SK-N-SH treated with all-trans-retinoic acid at 6 μM for 48 hours (cell line): ENCODE data around the gene DEPDC4.
"Not testable (repeated sequence)": the region's sequence is repeated elsewhere in the genome, so short reads cannot be mapped to it uniquely, and the experiment has no call there.

Source experiments
- ATAC-seq: fragments of 200-7000 bp; cut with Tn5 transposase; 3 replicates; pipeline ENCODE4 v1.9.1; 2020; ENCODE audit warnings: mild to moderate bottlenecking, moderate library complexity
- BACH2 ChIP-seq: fragments of 250-450 bp; sonication (Bioruptor Pico); IDR thresholded peaks from 2 replicates; pipeline ENCODE4 v1.9.0; 2021; ENCODE audit warnings: mild to moderate bottlenecking, borderline replicate concordance
- CREB5 ChIP-seq: fragments of 250-450 bp; sonication (Bioruptor Pico); IDR thresholded peaks from 2 replicates; pipeline ENCODE4 v1.5.1; 2020; ENCODE audit warnings: low read depth, mild to moderate bottlenecking, moderate library complexity
- CSDC2 ChIP-seq: fragments of 250-450 bp; sonication (Bioruptor Pico); IDR thresholded peaks from 2 replicates; pipeline ENCODE4 v1.5.0; 2020; ENCODE audit warnings: mild to moderate bottlenecking, moderate library complexity
- GLIS3 ChIP-seq: fragments of 250-450 bp; sonication (Bioruptor Pico); IDR thresholded peaks from 2 replicates; pipeline ENCODE4 v1.5.0; 2020; ENCODE audit warnings: mild to moderate bottlenecking, moderate library complexity
- ISL1 ChIP-seq: fragments of 250-450 bp; sonication (Bioruptor Pico); IDR thresholded peaks from 2 replicates; pipeline ENCODE4 v2.1.2; 2022; ENCODE audit warnings: mild to moderate bottlenecking, moderate library complexity
- OSR1 ChIP-seq: fragments of 250-450 bp; sonication (Bioruptor Pico); IDR thresholded peaks from 2 replicates; pipeline ENCODE4 v1.8.0; 2022; ENCODE audit warnings: moderate library complexity, mild to moderate bottlenecking, inconsistent platforms
- PPARA ChIP-seq: fragments of 250-450 bp; sonication (Bioruptor Pico); IDR thresholded peaks from 2 replicates; pipeline ENCODE4 v1.5.0; 2020; ENCODE audit warnings: mild to moderate bottlenecking, borderline replicate concordance
- RARB ChIP-seq: fragments of 250-450 bp; sonication (Bioruptor Pico); IDR thresholded peaks from 2 replicates; pipeline ENCODE4 v1.8.0; 2021; ENCODE audit warnings: mild to moderate bottlenecking, moderate library complexity
- SNAI2 ChIP-seq: fragments of 250-450 bp; sonication (Bioruptor Pico); IDR thresholded peaks from 2 replicates; pipeline ENCODE4 v1.5.0; 2020; ENCODE audit warnings: mild to moderate bottlenecking, moderate library complexity
- TOX ChIP-seq: fragments of 250-450 bp; sonication (Bioruptor Pico); IDR thresholded peaks from 2 replicates; pipeline ENCODE4 v1.8.0; 2021; ENCODE audit warnings: mild to moderate bottlenecking, moderate library complexity, borderline replicate concordance
- TSHZ2 ChIP-seq: fragments of 250-450 bp; sonication (Bioruptor Pico); IDR thresholded peaks from 2 replicates; pipeline ENCODE4 v1.5.0; 2020; ENCODE audit warnings: mild to moderate bottlenecking, moderate library complexity
- ZC3H10 ChIP-seq: fragments of 250-450 bp; sonication (Bioruptor Pico); IDR thresholded peaks from 2 replicates; pipeline ENCODE4 v1.5.1; 2021; ENCODE audit warnings: mild to moderate bottlenecking, moderate library complexity
- ZFP3 ChIP-seq: fragments of 250-450 bp; sonication (Bioruptor Pico); IDR thresholded peaks from 2 replicates; pipeline ENCODE4 v1.5.0; 2020; ENCODE audit warnings: mild to moderate bottlenecking, moderate library complexity
- ZNF8 ChIP-seq: fragments of 450-650 bp; formaldehyde crosslinking; IDR thresholded peaks from 2 replicates; pipeline ENCODE4 v1.5.0; 2020; ENCODE audit warnings: mild to moderate bottlenecking, moderate library complexity
- TF ChIP-seq, protein P1 (sequence below): fragments of 250-450 bp; sonication (Bioruptor Pico); IDR thresholded peaks from 2 replicates; pipeline ENCODE4 v1.8.0; 2020; ENCODE audit warnings: mild to moderate bottlenecking, moderate library complexity, borderline replicate concordance
- TF ChIP-seq, protein P2 (sequence below): fragments of 250-450 bp; sonication (Bioruptor Pico); IDR thresholded peaks from 2 replicates; pipeline ENCODE4 v1.8.0; 2021; ENCODE audit warnings: low read depth, mild to moderate bottlenecking, moderate library complexity, borderline replicate concordance
- TF ChIP-seq, protein P3 (sequence below): fragments of 250-450 bp; sonication (Bioruptor Pico); IDR thresholded peaks from 2 replicates; pipeline ENCODE4 v1.5.1; 2021; ENCODE audit warnings: mild to moderate bottlenecking, moderate library complexity

The DEPDC4 gene

GRCh38 chr12:100293017-100293416 lies 26.1 kb upstream of the DEPDC4 start (continued):
- TF ChIP-seq GLIS3 (CRISPR knock-in tag) (no peak), BACH2 (CRISPR knock-in tag) (no peak), TSHZ2 (CRISPR knock-in tag) (no peak), CREB5 (no peak), ZFP3 (CRISPR knock-in tag) (no peak), OSR1 (CRISPR knock-in tag) (no peak), CSDC2 (CRISPR knock-in tag) (no peak), TOX (CRISPR knock-in tag) (no peak)

DNA sequence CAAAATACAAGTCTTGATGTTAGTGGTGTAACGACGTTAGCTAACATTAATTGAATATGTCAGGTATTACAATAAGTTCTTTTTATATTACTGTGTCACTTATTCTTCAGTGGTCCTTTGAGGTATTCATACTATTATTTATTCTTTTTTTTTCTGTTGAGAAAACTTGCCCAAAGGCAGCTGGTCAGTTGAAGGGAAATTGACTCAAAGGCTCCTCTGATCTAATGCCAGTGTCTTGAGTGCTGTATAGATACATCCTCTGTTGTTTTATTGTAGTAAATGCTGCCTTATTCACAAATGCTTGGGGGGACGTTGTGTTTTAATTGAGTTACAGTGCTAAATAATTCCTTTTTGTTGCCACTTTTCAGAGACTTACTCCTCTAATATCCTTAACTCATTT lies 23.1 kb upstream of the DEPDC4 start:
- ATAC-seq: no peak
- TF ChIP-seq ZNF8 (CRISPR knock-in tag): no peak
- TF ChIP-seq, protein P1, sequence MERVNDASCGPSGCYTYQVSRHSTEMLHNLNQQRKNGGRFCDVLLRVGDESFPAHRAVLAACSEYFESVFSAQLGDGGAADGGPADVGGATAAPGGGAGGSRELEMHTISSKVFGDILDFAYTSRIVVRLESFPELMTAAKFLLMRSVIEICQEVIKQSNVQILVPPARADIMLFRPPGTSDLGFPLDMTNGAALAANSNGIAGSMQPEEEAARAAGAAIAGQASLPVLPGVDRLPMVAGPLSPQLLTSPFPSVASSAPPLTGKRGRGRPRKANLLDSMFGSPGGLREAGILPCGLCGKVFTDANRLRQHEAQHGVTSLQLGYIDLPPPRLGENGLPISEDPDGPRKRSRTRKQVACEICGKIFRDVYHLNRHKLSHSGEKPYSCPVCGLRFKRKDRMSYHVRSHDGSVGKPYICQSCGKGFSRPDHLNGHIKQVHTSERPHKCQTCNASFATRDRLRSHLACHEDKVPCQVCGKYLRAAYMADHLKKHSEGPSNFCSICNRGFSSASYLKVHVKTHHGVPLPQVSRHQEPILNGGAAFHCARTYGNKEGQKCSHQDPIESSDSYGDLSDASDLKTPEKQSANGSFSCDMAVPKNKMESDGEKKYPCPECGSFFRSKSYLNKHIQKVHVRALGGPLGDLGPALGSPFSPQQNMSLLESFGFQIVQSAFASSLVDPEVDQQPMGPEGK (CRISPR knock-in tag): no peak
- no peak for TF ChIP-seq RARB (CRISPR knock-in tag)
- no peak for TF ChIP-seq GLIS3 (CRISPR knock-in tag)
- no peak for TF ChIP-seq BACH2 (CRISPR knock-in tag)
- TF ChIP-seq SNAI2 (CRISPR knock-in tag): no peak
- TF ChIP-seq, protein P2, sequence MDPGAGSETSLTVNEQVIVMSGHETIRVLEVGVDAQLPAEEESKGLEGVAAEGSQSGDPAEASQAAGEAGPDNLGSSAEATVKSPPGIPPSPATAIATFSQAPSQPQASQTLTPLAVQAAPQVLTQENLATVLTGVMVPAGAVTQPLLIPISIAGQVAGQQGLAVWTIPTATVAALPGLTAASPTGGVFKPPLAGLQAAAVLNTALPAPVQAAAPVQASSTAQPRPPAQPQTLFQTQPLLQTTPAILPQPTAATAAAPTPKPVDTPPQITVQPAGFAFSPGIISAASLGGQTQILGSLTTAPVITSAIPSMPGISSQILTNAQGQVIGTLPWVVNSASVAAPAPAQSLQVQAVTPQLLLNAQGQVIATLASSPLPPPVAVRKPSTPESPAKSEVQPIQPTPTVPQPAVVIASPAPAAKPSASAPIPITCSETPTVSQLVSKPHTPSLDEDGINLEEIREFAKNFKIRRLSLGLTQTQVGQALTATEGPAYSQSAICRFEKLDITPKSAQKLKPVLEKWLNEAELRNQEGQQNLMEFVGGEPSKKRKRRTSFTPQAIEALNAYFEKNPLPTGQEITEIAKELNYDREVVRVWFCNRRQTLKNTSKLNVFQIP (CRISPR knock-in tag): no peak
- no peak for TF ChIP-seq ZFP3 (CRISPR knock-in tag)
- TF ChIP-seq, protein P3, sequence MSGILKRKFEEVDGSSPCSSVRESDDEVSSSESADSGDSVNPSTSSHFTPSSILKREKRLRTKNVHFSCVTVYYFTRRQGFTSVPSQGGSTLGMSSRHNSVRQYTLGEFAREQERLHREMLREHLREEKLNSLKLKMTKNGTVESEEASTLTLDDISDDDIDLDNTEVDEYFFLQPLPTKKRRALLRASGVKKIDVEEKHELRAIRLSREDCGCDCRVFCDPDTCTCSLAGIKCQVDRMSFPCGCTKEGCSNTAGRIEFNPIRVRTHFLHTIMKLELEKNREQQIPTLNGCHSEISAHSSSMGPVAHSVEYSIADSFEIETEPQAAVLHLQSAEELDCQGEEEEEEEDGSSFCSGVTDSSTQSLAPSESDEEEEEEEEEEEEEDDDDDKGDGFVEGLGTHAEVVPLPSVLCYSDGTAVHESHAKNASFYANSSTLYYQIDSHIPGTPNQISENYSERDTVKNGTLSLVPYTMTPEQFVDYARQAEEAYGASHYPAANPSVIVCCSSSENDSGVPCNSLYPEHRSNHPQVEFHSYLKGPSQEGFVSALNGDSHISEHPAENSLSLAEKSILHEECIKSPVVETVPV (CRISPR knock-in tag): no peak
- TF ChIP-seq TOX (CRISPR knock-in tag): no peak

DNA sequence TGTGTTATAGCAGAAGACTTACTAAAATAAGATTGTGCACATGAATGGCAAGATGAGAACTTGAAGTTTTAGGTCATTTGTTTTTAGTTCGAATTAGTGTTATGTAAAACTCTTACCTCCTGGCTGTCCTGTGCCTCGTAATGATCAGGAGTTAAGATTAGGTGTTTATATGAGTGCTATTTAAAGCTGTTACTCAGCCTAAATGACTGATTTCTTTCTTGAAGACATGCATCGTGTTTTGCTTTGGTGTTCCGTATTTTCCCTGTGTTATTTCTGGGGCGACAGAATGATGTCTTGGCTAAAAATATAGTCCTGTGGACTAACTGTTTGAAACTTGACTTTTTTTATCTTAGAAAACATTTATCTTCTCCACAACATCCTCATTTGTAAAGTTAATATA lies 22.2 kb upstream of the DEPDC4 start:
- TF ChIP-seq ISL1 (CRISPR knock-in tag): no peak
- TF ChIP-seq, protein P1 (CRISPR knock-in tag): no peak
- no peak for TF ChIP-seq ZFP3 (CRISPR knock-in tag)
- no peak for TF ChIP-seq SNAI2 (CRISPR knock-in tag)
- no peak for TF ChIP-seq PPARA (CRISPR knock-in tag)
- TF ChIP-seq ZNF8 (CRISPR knock-in tag): no peak
- no peak for TF ChIP-seq TSHZ2 (CRISPR knock-in tag)
- TF ChIP-seq OSR1 (CRISPR knock-in tag): no peak
- TF ChIP-seq, protein P2 (CRISPR knock-in tag): no peak
- TF ChIP-seq ZC3H10 (CRISPR knock-in tag): no peak
- no peak for TF ChIP-seq GLIS3 (CRISPR knock-in tag)
- no peak for ATAC-seq

- ATAC-seq: not testable (repeated sequence)
Observed at GRCh38 chr12:100284556-100284955, 17.7 kb upstream of the DEPDC4 start.
